ENCODE measurements around the gene DCDC2B.
"Not testable (repeated sequence)": the region's sequence is repeated elsewhere in the genome, so short reads cannot be mapped to it uniquely, and the experiment has no call there.

Gene DCDC2B

GRCh38 chr1:32208891-32209328 lies at the start of gene DCDC2B:
Gene DCDC2B, plus strand, starts transcription at chr1:32209089. Its CDS starts 5 bp downstream, at chr1:32209094.
- peak; percentile 33 for DNase-seq (ENCODE audit: low spot score)

- no peak for DNase-seq (ENCODE audit: low spot score)
Observed at GRCh38 chr1:32159189-32159588, 49.7 kb upstream of the DCDC2B start.

GRCh38 chr1:32163405-32163804 lies 45.5 kb upstream of the DCDC2B start:
- DNase-seq (ENCODE audit: low spot score) = no peak

- DNase-seq (ENCODE audit: low spot score) = not testable (repeated sequence)
Observed at GRCh38 chr1:32165633-32166032, 43.3 kb upstream of the DCDC2B start.

GRCh38 chr1:32170991-32171390 lies 37.9 kb upstream of the DCDC2B start:
- DNase-seq (ENCODE audit: low spot score) = no peak

- no peak for DNase-seq (ENCODE audit: low spot score)
Observed at GRCh38 chr1:32172621-32173245, 36.2 kb upstream of the DCDC2B start.

GRCh38 chr1:32178380-32179192 lies 30.3 kb upstream of the DCDC2B start:
- no peak for DNase-seq (ENCODE audit: low spot score)

- no peak for DNase-seq (ENCODE audit: low spot score)
Observed at GRCh38 chr1:32179193-32179442, 29.8 kb upstream of the DCDC2B start.

- peak; percentile 99 for DNase-seq (ENCODE audit: low spot score)
Observed at GRCh38 chr1:32179443-32180185, 29.3 kb upstream of the DCDC2B start, which contains the start of gene TXLNA. Gene TXLNA, plus strand, starts transcription at chr1:32179675. Its CDS starts 671 bp downstream, at chr1:32180346.

GRCh38 chr1:32180186-32181060 lies 28.5 kb upstream of the DCDC2B start:
- DNase-seq (ENCODE audit: low spot score) = peak; percentile 75

- DNase-seq (ENCODE audit: low spot score) = no peak
Observed at GRCh38 chr1:32181065-32181464, 27.8 kb upstream of the DCDC2B start.

- DNase-seq (ENCODE audit: low spot score) = no peak
Observed at GRCh38 chr1:32181563-32181962, 27.3 kb upstream of the DCDC2B start.

- DNase-seq (ENCODE audit: low spot score) = no peak
Observed at GRCh38 chr1:32182060-32182459, 26.8 kb upstream of the DCDC2B start.

GRCh38 chr1:32184650-32185049 lies 24.2 kb upstream of the DCDC2B start:
- DNase-seq (ENCODE audit: low spot score) = no peak

GRCh38 chr1:32186077-32186476 lies 22.8 kb upstream of the DCDC2B start:
- no peak for DNase-seq (ENCODE audit: low spot score)

GRCh38 chr1:32186491-32186890 lies 22.4 kb upstream of the DCDC2B start:
- DNase-seq (ENCODE audit: low spot score) = no peak

- DNase-seq (ENCODE audit: low spot score) = no peak
Observed at GRCh38 chr1:32187850-32188249, 21.0 kb upstream of the DCDC2B start.

- DNase-seq (ENCODE audit: low spot score) = no peak
Observed at GRCh38 chr1:32192220-32192948, 16.5 kb upstream of the DCDC2B start.

GRCh38 chr1:32194984-32195383 lies 13.9 kb upstream of the DCDC2B start:
- DNase-seq (ENCODE audit: low spot score) = no peak

GRCh38 chr1:32195531-32195930 lies 13.4 kb upstream of the DCDC2B start:
- no peak for DNase-seq (ENCODE audit: low spot score)

Data from iPS-NIHi11 (cell line).